Spleen (tissue), 7 donors: ENCODE data around the gene NDUFA11.

Experiments
- CTCF ChIP-seq, 11 experiments: fragments of 200-600 bp in 7 of 11; fragments of 450-650 bp in 4 of 11; sonication (generic) in 4 of 11; IDR thresholded peaks in 8 of 11; conservative IDR thresholded peaks in 3 of 11; 1 replicate in 7 of 11; 2 replicates in 4 of 11; pipeline versions ENCODE4 v1.4.0 to v1.8.0; 2016 to 2021; ENCODE audit warnings: antibody characterized with exemption in 11 of 11, inconsistent platforms in 4 of 11, mild to moderate bottlenecking in 1 of 11
- POLR2A ChIP-seq, 3 donors: fragments of 450-650 bp; IDR thresholded peaks; one replicate each; pipeline ENCODE4 v1.5.1; 2017; ENCODE audit warnings: antibody characterized with exemption in 3 of 3, mild to moderate bottlenecking in 1 of 3
- POLR2AphosphoS5 ChIP-seq, 3 donors: sonication (generic); formaldehyde crosslinking; IDR thresholded peaks; one replicate each; pipeline ENCODE4 v1.5.1; 2017; ENCODE audit warnings: antibody characterized with exemption in 3 of 3
- donor health status: DM: no; HTN: no; CAD: no; lungs with moderate emphysema.
- donor health status: DM: no; HTN: no; CAD: no.
- donor health status: DM: no; HTN: no; CAD: no.

DNA sequence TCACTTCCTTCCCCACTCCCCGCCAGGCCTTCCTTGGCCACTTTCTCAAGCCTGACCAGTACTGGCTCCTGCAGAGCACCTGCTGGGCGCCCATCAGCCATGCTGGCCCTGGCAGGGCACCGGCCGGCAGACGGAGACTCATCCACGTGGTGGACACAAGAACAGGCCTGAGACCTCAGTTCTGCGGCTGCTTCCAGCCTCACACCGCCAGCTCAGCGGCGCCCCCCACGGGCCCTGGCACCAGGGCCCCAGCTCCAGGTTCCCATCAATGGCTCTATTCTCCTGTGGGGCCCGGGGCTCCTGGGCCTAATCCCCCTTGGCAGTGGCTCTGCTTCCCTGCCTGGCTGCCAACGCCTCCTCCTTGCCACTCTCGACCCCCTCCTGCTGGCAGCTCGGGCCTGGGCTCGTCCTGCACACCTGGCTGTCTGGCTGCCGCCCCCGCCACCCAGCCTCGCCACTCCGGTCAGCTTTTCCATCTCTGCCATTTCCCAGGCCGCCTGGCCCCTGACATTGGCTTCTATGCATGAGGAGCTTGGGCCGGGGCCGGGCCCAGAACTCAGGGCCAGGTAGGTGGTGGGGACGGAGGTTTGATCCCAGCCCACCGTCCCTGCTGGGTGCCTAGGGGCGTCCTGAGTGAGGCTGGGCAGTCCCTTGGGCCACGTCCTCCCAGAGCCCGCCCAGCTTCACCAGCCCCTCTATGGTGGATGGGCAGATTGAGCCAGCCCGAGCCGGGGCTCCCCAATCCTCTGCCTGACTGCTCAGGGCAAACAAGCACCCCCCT, 6.2 kb downstream of the NDUFA11 start:
- TF ChIP-seq POLR2A (IDR thresholded peaks at IDR 0.05): no peak
- no peak for TF ChIP-seq CTCF (IDR thresholded peaks at IDR 0.05 in 8 of 11, conservative IDR thresholded peaks at IDR 0.05 in 3 of 11)
- TF ChIP-seq POLR2AphosphoS5 (IDR thresholded peaks at IDR 0.05): no peak
